ENCODE data around the gene CSNK2A2.

CSNK2A2 gene

GRCh38 chr16:58198022-58198683, at the start of gene CSNK2A2:
TSS of gene CSNK2A2 (minus strand) at chr16:58198106. CDS start at chr16:58197736, 370 bp downstream.
- DNase-seq = no peak

DNA sequence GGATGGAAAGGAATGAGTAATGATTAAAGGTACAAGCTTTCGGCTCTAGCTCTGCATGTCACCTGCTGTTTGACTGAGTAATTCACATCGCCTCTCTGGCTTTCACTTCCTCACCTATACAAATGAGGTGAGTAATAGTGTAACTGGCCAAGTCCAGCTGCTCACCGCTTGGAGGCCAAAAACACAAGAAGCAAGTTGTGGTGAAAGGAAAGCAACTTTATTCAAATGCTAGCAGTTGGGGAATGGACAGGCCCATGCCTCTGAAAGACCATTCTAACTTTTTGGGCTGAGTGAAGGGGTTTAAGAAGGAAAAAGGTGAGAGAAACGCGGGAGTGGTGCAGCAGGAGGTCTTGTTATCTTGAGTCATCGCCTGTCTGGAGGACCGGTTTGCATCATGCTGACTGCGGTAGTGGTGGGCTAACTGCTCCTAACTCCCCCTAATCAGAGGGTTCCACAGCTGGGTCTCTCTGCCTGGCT, 45.7 kb upstream of the CSNK2A2 start:
- DNase-seq = no peak

DNA sequence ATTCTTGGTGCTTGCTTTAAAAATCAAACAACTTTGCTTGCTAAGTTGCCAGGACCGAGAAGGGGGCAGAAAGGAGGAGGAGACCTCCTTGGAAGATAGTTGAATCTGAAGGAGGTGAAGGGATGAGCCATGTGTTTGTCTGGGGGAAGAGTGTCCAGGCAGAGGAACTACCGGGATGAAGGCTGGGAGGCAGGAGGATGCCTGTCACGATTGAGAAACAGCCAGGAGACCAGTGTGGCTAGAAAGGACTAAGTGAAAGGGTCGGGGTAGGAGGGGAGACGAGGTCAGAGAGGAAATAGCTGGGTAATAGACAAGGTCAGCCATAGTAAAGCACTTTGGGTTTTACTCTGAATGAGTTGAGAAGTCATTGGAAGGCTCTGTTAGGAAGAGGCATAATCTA, 38.9 kb upstream of the CSNK2A2 start:
- no peak for DNase-seq

GRCh38 chr16:58236231-58236690, 38.4 kb upstream of the CSNK2A2 start:
- peak; percentile 7 for DNase-seq

GRCh38 chr16:58235663-58236062, 37.8 kb upstream of the CSNK2A2 start:
- no peak for DNase-seq

DNA sequence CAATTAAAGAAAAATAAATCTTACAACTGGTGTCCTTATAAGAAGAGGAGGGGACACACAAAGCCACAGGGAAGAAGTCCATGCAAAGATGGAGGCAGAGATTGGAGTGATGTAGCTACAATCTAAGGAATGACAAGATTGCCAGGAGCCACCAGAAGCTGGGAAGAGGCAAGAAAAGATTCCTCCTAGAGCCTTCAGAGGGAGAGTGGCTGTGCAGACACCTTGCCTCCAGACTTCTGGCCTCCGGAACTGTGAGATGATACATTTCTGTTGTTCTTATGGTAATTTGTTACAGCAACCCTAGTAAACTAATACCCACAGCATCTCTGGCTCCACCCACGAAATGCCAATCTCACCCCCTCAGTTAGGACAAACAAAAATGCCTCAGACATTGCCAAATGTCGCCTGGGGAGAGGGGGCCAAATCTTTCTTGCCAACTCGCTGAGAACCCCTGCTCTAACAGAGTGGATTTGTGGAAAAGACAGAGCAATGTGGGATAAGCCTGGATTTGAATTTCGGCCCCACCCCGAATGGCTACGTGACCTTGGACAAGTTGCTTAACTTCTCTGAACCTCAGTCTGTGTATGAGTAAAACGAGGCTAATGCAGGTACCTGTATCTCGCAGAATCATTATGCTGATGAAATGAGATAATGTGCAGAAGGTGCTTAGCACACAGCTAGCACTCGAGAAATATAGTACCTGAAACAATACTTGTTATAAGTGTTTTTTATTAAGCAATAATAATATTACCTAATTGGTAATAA, 37.1 kb upstream of the CSNK2A2 start:
- no peak for DNase-seq

GRCh38 chr16:58230259-58230658, 32.4 kb upstream of the CSNK2A2 start:
- DNase-seq = no peak

GRCh38 chr16:58226790-58227189, 28.9 kb upstream of the CSNK2A2 start:
- no peak for DNase-seq

GRCh38 chr16:58225965-58226602, 28.2 kb upstream of the CSNK2A2 start:
- DNase-seq = no peak

GRCh38 chr16:58222532-58223316, 24.8 kb upstream of the CSNK2A2 start:
- no peak for DNase-seq

DNA sequence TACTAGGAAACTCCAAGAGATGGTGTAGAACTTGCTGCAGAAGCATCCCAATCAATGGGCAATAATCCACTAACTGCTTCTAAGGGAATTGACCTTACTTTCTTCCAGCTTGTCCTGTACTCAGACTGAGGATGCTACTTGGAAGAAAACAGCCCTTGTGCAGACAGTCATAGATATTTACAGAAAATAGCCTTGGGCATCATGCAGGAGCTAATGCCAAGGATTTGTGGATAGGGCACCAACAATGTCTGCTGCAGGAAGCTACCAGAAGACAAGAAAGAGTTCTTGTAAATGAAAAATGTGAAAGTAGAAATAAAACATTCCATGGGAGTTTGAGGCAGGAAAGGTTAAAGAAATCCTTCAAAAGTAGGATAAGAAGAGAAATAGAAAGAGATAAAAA, 21.5 kb upstream of the CSNK2A2 start:
- DNase-seq = no peak

DNA sequence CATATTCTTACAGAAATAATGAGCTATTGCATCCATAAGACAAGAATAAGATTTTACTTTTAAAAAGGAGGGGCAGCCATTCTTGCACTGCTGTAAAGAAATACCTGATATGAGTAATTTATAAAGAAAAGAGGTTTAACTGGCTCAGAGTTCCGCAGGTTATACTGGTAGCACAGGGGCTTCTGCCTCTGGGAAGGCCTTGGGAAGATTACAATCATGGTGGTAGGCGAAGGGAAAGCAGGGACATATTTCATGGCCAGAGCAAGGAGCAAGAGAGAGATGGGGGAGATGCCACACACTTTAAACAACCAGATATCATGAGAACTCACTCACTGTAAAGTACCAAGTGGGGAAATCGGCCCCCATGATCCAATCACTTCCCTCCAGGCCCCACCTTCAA, 20.9 kb upstream of the CSNK2A2 start:
- no peak for DNase-seq

- DNase-seq = no peak
These were observed 19.5 kb upstream of the CSNK2A2 start for GRCh38 chr16:58217311-58217925.

DNA sequence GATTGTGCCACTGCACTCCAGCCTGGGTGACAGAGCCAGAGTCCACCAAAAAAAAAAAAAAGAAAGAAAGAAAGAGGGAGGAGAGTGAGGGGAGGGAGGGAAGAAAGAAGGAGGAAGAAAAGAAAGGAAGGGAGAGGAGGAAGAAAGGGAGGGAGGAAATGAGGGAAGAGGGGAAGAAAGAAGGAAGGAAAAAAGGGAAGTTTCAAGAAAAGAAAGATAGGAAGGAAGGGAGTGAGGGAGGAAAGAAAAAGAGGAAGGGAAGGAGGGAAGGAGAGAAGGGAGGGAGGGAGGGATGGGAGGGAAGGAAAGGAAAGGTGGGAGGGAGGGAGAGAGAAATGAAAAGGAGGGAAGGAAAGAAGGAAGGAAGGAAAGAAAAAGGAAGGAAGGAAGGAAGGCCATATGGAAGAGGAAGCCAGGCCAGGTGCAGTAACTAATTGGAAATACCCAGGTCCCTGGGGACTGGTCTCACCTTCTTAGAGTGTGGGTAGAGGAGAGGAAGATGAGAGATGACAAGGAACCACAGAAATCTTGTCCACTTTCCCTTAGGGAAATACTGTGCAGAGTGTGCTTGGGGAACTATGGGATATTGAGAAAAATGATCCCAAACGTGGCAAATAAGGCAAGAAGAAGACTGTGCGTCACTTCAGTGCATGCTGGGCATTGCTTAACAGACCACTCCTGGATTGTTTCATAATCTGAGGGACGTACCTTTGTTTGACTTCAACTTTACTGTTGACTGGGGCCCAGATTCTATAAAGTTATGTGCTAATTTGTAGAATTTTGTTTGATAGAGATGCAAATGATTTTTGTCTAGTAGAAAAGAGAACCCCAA, 15.1 kb upstream of the CSNK2A2 start:
- DNase-seq = no peak

DNA sequence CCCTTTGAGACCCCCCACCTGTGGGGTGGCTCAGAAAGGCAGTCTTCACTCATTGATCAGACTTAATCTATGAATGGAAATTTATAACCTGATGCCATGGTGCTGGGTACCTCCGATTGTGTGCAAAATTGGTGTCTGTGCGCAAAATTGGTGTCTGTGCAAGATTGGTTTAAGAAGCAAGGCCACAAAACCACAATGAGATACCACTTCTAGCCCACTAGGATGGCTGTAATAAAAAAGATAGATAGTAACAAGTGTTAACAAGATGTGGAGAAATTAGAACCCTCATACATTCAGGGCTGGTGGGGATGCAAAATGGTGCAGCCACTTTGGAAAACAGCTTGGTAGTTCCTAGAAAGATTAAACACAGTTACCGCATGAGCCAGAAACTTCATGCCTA, 13.9 kb upstream of the CSNK2A2 start:
- no peak for DNase-seq

GRCh38 chr16:58211245-58211644, 13.3 kb upstream of the CSNK2A2 start:
- no peak for DNase-seq

DNA sequence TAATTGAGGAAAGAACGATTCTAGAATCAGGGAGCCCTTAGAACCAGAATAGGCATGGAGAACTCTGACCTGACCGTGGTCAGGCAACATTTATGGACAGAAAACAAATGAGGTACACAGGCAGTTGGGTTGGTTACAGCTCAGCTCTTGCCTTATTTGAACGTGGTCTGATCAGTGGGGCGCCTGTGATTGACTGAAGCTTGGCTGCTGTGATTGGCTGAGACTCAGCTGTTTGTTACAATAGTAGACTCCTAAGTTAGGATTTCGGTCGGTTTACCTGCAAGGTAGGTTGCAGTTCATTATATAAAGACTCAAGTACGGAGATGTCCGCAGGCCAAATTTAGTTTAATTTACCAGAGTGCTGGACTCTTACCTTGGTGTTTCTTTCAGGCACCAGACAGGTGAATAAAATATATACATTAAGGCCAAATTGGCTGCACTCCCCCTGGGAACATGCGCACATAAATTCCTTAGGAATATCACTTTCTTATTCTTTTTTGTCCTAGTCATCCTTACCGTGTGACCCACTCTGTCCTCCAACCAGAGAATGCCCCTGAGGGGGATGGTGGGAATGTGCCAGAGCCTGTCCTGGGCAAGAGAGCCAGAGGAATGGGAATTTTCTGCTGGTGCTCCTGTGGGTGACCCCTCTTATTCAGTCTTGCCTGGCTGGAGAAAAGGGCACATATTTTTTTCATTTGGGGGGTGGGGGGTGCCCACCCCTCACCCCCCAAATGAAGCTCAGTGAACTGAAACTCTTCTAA, 7.5 kb upstream of the CSNK2A2 start:
- no peak for DNase-seq

- DNase-seq = no peak
These were observed 3.3 kb upstream of the CSNK2A2 start for GRCh38 chr16:58201163-58201562.

GRCh38 chr16:58200004-58200797, 2.3 kb upstream of the CSNK2A2 start:
- DNase-seq = no peak
